Left cardiac atrium (tissue), 4 donors: ENCODE data around the gene ZNF333. TPM values are rescaled to one million over a fixed set of nuclear protein-coding genes. Genes with fewer than 3 reads are reported as not detected.

Source experiments
- ATAC-seq, 2 donors: fragments of 200-7000 bp; cut with Tn5 transposase; one replicate each; pipeline ENCODE4 v1.9.1; 2020; ENCODE audit warnings: mild to moderate bottlenecking in 2 of 2, moderate library complexity in 2 of 2
- DNase-seq: peaks from one replicate; pipeline ENCODE4 v3.0.0-alpha.2; 2020
- intact Hi-C, 2 donors: fragments of 100-400 bp; cut with DNase I; formaldehyde crosslinking; loops; one replicate each; pipeline versions ENCODE4 v1.14.1 to v1.15.1; 2022 to 2023
- total RNA-seq, 2 donors: library from RNA; stranded (reverse); fragmentation: NEBNext Ultra II Directional; extraction: Animal tissue kit (Norgen Biotek cat#: 25700); gene quantifications; one replicate each; pipeline ENCODE4 v1.2.1, GENCODE V29; 2021
- donor health status: DM: no; HTN: yes; CAD: no.
- donor health status: DM: no; HTN: yes; CAD: no; lungs with severe emphysema.
- donor health status: DM: yes; HTN: yes; CAD: no.
- donor health status: Dilated cardiomyopathy.

The ZNF333 gene
- total RNA-seq, 2 donors from 2014 or later = 7.2 to 9.4 TPM

- ATAC-seq (no peak), DNase-seq (no peak)
- intact Hi-C loops = no loop called here
Measured at GRCh38 chr19:14694641-14695266, 4.9 kb downstream of the ZNF333 start.

- no peak for ATAC-seq
- intact Hi-C loops = no loop called here
- DNase-seq = no peak
Measured at GRCh38 chr19:14695471-14695870, 5.6 kb downstream of the ZNF333 start.

GRCh38 chr19:14699641-14700040, 9.8 kb downstream of the ZNF333 start:
- DNase-seq = no peak
- no peak for ATAC-seq
- intact Hi-C loops = no loop called here

DNA sequence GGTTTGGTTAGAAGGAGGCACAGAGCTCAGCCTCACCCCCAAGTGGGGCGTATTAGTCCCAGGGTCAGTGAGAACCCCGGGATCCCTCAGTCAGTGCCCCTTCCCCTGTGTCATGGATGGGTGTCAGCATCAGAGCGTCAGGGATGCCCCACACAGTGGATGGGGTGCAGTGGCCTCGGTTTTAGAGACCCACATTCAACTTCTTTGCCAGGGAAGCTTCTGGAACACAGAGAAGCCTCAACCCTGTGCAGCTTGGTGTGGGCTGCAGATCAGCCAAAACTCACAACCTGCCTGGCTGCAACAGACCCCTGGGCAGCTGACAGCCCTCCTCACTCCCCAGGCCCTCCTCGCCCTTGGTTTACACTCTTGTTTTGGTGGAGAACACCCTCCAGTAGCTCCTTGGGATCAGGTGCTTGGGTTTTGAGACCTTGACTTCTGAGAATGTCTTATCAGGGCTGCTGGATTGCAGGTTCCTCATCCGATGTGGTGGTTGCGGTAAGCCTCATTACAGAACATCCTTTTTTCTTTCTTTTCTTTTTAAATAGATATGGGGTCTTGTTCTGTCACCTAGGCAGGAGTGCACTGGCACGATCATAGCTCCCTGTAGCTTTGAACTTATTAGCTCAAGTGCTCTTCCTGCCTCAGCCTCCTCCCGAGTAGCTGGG, 11.0 kb downstream of the ZNF333 start:
- DNase-seq = no peak
- no peak for ATAC-seq
- intact Hi-C loops = no loop called here

- intact Hi-C loops = no loop called here
- ATAC-seq (no peak), DNase-seq (no peak)
Measured at GRCh38 chr19:14703833-14704232, 14.0 kb downstream of the ZNF333 start.

DNA sequence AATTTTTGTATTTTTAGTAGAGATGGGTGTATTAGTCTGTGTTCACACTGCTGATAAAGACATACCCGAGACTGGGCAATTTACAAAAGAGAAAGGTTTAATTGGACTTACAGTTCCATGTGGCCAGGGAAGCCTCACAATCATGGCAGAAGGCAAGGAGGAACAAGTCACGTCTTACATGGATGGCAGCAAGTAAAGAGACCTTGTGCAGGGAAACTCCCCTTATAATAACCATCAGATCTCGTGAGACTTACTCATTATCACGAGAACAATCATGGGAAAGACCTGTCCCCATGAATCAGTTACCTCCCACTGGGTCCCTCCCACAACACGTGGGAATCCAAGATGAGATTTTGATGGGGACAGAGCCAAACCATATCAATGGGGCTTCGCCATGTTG, 14.6 kb downstream of the ZNF333 start:
- ATAC-seq (no peak), DNase-seq (no peak)
- intact Hi-C loops = no loop called here

DNA sequence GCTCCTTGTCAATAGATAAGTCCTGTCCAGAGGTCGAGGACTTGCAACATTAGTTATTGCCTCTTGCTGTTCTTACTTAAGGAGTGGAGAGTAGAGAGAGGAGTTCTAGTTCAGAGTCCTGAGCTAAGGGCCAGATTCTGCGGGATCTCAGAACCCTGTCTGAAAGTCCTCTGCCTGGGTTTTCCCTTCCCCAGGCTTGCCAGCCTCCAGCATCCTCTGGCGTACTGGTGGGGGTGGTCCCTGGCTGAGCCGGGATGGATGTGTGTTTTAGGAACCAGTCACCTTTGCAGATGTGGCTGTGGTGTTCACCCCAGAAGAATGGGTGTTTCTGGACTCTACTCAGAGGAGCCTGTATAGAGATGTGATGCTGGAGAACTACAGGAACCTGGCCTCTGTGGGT, 26.0 kb downstream of the ZNF333 start:
- DNase-seq (no peak), ATAC-seq (no peak)
- intact Hi-C loops = no loop called here

DNA sequence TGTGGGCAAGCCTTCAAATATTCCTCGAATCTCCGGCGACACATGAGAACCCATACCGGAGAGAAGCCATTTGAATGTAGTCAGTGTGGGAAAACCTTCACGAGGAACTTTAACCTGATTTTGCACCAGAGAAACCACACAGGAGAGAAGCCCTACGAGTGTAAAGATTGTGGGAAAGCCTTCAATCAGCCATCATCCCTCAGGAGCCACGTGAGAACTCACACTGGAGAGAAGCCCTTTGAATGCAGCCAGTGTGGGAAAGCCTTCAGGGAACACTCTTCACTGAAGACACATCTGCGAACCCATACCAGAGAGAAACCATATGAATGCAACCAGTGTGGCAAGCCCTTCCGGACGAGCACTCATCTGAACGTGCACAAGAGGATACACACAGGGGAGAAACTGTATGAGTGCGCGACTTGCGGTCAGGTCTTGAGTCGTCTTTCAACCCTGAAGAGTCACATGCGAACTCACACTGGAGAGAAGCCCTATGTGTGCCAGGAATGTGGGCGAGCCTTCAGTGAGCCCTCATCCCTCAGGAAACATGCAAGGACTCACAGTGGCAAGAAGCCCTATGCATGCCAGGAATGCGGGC, 28.8 kb downstream of the ZNF333 start:
- no peak for ATAC-seq
- DNase-seq = no peak
- intact Hi-C loops = no loop called here

DNA sequence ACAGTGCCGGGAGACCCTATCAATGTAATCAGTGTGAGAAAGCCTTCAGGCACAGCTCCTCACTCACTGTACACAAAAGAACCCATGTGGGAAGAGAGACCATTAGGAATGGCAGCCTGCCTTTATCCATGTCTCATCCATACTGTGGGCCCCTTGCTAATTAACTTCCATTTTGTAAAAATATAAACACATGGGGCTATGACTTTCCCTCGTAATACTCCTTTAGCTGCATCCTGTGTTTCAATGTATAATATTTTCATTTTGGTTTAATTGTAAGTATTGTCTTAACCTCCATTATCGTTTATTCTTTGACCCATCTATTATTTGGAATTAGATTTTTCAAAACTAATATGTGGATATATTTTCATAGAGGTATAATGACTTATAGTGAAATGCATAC, 29.3 kb downstream of the ZNF333 start:
- ATAC-seq (no peak), DNase-seq (no peak)
- intact Hi-C loops = no loop called here

DNA sequence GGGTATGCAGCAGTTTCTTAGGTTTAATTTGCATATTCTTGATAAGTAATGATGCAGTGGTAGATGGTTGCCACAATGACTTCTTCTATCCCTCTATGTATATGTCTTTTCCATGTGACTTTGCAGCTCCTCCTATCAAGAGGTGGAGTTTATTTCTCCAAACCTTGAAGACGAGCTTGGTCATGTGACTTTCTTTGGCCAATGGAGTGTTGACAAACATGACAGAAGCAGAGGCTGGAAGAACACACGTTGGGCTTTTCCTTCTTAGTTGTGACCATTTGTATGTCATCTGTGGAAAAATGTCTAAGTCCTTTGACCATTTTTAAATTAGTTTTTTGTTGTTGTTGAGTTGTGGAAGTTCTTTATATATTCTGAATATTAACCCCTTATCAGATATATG, 32.3 kb downstream of the ZNF333 start:
- no peak for ATAC-seq
- DNase-seq = no peak
- intact Hi-C loops = no loop called here

GRCh38 chr19:14728595-14728994, 38.7 kb downstream of the ZNF333 start:
- DNase-seq (no peak), ATAC-seq (no peak)
- intact Hi-C loops = no loop called here

DNA sequence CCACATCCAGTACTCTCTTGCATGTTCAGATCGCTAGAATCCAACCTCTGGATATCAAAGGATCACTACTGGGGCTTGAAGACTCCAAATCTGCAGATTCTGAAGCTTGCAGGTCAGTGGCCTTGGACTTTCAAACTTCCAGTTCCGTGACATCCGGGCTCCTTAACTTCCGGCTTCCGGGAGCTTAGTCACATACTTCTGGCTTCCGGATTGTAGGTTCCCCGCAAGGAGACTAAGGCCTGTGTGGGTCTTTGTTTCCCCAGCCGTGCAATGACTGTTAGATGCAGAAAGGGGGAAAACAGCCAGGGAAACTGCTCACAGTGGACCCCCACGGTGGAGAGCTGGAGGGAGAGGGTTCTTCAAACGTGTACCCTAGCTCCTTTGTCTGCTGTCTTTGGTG, 41.4 kb downstream of the ZNF333 start:
- no peak for ATAC-seq
- DNase-seq = no peak
- intact Hi-C loops = no loop called here

DNA sequence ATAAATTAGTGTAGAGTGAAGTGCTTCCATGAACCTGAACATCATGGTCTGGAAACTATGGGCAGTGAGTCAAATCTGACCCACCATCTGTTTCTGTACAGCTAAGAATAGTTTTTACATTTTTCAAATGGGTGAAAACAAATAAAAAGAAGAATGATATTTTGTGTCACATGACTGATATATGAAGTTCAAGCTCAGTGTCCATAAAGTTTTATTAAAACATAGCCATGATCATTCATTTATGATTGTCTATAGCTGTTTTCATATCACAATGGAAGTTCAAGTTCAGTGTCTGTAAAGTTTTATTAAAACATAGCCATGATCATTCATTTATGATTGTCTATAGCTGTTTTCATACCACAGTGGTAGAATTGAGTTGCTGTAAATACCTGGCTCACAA, 42.7 kb downstream of the ZNF333 start:
- ATAC-seq (no peak), DNase-seq (no peak)
- intact Hi-C loops = no loop called here

GRCh38 chr19:14733574-14733973, 43.7 kb downstream of the ZNF333 start:
- ATAC-seq (no peak), DNase-seq (no peak)
- intact Hi-C loops = no loop called here

- ATAC-seq = no peak
- DNase-seq = no peak
- intact Hi-C loops = no loop called here
Measured at GRCh38 chr19:14735915-14736314, 46.1 kb downstream of the ZNF333 start.

GRCh38 chr19:14746886-14747285, 57.0 kb downstream of the ZNF333 start:
- no peak for ATAC-seq
- intact Hi-C loops = no loop called here
- DNase-seq = no peak

DNA sequence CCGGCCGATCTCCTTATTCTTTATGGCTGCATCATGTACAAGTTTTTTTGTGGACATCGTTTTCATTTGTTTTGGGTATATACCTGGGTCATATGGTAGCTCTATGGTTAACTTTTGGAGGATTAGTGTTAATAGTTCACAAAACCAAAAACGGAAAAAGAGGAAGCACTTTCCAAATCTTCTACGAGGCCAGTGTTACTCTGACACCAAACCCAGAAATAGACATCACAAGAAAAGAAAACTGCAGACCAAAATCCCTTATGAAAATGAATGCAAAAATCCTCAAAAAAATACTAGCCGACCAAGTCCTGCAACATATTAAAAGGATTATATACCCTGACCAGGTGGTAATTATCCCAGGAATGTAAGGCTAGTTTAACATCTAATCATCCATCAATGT, 58.8 kb downstream of the ZNF333 start:
- intact Hi-C loops = no loop called here
- no peak for ATAC-seq

DNA sequence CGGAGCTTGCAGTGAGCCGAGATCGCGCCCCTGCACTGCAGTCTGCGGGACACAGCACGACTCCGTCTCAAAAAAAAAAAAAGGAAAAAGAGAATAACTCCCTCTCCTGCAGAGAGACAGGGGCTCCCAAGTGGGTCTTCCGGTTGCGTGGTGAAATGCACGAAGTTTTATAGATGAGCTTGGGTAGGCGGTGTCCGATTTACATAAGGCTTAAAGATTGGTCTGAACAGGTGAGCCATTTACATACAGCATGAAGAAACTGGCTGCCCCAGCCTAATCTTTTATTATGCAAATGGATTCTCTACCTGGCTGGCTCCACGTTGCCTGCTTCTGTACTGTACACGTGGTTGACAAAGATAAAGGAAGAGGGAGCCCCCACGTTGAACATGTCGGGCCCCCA, 69.0 kb downstream of the ZNF333 start:
- ATAC-seq (no peak), DNase-seq (no peak)
- intact Hi-C loops = no loop called here

More for the DNA sequence above, 58.8 kb downstream of the ZNF333 start:
- DNase-seq = no peak

- no peak for ATAC-seq
- DNase-seq = no peak
- intact Hi-C loops = no loop called here
Measured at GRCh38 chr19:14761607-14762006, 71.8 kb downstream of the ZNF333 start.

GRCh38 chr19:14762111-14762510, 72.3 kb downstream of the ZNF333 start:
- intact Hi-C loops = no loop called here
- ATAC-seq (no peak), DNase-seq (no peak)

GRCh38 chr19:14763497-14764145, 73.8 kb downstream of the ZNF333 start:
- no peak for DNase-seq
- intact Hi-C loops = no loop called here
- ATAC-seq = no peak
